ENCODE data around the gene TMEM161A.
A peak's percentile ranks its signal among the peaks of the same experiment; 100 is the strongest.

The TMEM161A gene

DNA sequence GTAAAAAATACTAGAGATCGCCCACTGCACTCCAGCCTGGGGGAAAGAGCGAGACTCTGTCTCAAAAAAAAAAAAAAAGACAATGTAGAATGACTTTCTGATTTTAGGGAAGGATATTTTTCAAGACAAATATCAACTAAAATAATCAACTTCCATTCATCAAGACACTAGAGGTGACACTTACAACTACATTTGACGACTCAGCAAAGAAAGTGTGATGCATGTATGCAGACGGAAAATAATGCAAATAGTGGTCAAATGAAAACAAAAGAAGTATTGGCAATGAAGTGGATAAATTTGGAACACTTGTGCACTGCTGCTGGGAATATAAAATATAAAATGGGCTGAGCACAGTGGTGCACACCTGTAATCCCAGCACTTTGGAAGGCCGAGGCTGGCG lies 12.2 kb downstream of the TMEM161A start:
- CTCF ChIA-PET = no interaction called here
- H3K27ac ChIP-seq = no peak overlapping the region
- POLR2A ChIA-PET (ENCODE audit: low non-redundant PET) = no interaction called here
- TF ChIP-seq, protein P1, sequence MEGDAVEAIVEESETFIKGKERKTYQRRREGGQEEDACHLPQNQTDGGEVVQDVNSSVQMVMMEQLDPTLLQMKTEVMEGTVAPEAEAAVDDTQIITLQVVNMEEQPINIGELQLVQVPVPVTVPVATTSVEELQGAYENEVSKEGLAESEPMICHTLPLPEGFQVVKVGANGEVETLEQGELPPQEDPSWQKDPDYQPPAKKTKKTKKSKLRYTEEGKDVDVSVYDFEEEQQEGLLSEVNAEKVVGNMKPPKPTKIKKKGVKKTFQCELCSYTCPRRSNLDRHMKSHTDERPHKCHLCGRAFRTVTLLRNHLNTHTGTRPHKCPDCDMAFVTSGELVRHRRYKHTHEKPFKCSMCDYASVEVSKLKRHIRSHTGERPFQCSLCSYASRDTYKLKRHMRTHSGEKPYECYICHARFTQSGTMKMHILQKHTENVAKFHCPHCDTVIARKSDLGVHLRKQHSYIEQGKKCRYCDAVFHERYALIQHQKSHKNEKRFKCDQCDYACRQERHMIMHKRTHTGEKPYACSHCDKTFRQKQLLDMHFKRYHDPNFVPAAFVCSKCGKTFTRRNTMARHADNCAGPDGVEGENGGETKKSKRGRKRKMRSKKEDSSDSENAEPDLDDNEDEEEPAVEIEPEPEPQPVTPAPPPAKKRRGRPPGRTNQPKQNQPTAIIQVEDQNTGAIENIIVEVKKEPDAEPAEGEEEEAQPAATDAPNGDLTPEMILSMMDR (conservative IDR thresholded peaks at IDR 0.05; ENCODE audit: low read depth) = no peak
- no peak for DNase-seq (ENCODE audit: low spot score)

DNA sequence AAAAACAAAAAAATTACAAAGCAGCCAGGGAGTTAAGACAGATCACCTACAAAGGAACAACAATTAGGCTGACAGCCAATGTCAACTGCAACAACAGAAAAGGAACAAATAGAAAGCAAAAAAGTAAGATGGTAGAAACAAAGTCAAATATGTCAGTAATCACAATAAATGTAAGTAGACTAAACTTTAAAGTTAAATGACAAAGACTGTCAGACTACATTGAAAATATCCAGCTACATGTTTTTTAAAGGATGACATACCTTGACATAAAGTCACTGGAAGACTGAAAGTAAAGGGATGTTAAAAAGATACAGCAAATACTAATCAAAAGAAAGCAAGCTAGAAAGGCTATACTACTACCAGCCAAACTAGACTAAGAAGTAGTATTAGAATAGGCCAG lies 14.9 kb downstream of the TMEM161A start:
- CTCF ChIA-PET = interaction anchor here (0.7 kb wide), 1 partner anchor 17 kb away, joined by 3 read pairs; no protein-coding TSS in a partner anchor
- no peak overlapping the region for H3K27ac ChIP-seq
- DNase-seq (ENCODE audit: low spot score) = no peak
- POLR2A ChIA-PET (ENCODE audit: low non-redundant PET) = no interaction called here
- TF ChIP-seq, protein P1 (conservative IDR thresholded peaks at IDR 0.05; ENCODE audit: low read depth) = no peak

DNA sequence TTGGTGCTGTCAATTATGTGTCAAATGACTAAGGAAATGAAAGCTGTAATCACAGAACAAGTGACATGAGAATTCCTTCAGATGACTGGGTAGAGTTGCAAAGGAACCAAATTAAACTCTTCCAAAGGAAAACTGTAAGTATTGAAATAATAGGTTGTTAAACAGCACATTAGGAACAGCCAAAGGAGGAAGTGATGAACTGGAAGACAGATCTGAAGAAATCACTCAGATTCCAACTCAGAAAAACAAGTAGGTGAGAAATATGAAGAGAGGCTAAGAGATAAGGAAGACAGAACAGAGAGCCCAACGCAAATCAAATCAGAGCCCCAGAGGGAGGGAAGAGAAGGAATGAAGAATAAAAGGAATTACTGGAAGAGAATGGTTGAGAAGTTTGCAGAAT lies 15.4 kb downstream of the TMEM161A start:
- no peak overlapping the region for H3K27ac ChIP-seq
- ChIA-PET CTCF (interaction anchor here (0.7 kb wide), 1 partner anchor 18 kb away, joined by 3 read pairs; no protein-coding TSS in a partner anchor), POLR2A (ENCODE audit: low non-redundant PET) (no interaction called here)
- no peak for DNase-seq (ENCODE audit: low spot score)
- TF ChIP-seq, protein P1 (conservative IDR thresholded peaks at IDR 0.05; ENCODE audit: low read depth) = no peak

DNA sequence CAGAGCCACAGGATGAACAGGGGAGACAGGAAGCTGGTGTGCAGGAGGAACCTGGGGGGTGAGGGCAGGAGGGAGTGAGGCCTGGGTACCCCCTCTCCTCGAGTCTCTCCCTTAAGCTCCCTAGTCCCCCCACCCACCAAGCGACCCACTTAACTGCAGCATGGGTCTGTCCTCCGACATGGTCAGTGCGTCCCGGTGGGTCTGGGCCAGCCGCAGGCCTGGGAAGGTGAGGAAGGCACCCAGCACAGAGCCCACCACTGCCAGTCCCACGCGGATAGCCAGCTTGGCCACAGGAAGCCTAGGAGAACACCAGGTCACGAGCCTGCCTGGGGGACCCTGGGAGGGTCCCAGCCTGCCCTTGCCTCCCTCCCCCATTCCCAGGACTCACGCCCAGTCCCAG lies 16.9 kb downstream of the TMEM161A start:
- ChIA-PET POLR2A (ENCODE audit: low non-redundant PET) (no interaction called here), CTCF (interaction anchor here (0.5 to 0.6 kb wide), 2 partner anchors 126 to 217 kb away, joined by 3 to 4 read pairs; no protein-coding TSS in a partner anchor)
- no peak for DNase-seq (ENCODE audit: low spot score)
- 0 out of 2 replicates have a peak overlapping the region, but pooled peaks have one; percentile 1 for H3K27ac ChIP-seq
- TF ChIP-seq, protein P1 (conservative IDR thresholded peaks at IDR 0.05; ENCODE audit: low read depth) = no peak

DNA sequence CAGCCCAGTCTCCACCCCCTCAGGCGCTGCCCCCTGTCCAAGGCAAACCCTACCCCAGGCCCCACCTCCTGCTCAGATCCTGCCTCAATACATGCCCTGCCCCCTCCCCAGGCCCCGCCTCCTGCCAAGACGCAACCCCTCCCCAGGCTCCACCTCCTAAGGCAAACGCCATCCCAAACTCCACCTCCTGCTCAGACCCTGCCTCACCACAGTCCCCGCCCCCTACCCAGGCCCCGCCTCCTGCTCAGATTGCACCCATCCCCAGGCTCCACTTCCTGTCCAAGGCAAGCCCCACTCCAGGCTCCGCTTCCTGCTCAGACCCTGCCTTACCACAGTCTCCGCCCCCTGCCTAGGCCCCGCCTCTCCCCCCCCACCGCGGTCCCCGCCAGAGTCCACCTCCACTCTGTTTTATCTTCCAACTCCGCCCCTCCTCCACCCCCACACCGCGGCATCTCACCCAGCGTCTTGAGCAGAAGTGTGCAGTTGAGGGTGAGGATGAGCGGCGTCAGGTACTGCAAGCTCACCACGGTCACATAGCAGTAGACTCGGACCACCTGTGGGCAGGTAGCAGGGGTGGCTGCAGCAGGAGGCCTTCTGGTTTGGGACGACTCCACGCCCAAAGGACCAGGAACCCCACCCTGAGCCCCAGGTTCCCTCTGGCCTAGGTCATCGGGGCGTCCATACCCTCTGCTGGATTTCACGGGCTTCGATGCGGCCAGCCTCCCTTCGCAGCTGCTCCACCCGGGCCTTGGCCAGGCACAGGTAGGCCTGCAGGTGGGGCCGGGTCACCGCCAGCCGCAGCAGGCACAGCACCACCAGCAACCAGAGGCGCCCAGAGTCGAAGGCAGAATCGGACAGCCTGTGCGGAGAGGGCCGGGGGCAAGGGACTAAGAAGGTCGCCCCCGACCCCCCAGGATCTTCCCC lies 17.7 kb downstream of the TMEM161A start:
- peak; percentile 41 for DNase-seq (ENCODE audit: low spot score)
- POLR2A ChIA-PET (ENCODE audit: low non-redundant PET) = no interaction called here
- TF ChIP-seq, protein P1 (conservative IDR thresholded peaks at IDR 0.05; ENCODE audit: low read depth) = no peak
- CTCF ChIA-PET = no interaction called here
- no peak overlapping the region for H3K27ac ChIP-seq

DNA sequence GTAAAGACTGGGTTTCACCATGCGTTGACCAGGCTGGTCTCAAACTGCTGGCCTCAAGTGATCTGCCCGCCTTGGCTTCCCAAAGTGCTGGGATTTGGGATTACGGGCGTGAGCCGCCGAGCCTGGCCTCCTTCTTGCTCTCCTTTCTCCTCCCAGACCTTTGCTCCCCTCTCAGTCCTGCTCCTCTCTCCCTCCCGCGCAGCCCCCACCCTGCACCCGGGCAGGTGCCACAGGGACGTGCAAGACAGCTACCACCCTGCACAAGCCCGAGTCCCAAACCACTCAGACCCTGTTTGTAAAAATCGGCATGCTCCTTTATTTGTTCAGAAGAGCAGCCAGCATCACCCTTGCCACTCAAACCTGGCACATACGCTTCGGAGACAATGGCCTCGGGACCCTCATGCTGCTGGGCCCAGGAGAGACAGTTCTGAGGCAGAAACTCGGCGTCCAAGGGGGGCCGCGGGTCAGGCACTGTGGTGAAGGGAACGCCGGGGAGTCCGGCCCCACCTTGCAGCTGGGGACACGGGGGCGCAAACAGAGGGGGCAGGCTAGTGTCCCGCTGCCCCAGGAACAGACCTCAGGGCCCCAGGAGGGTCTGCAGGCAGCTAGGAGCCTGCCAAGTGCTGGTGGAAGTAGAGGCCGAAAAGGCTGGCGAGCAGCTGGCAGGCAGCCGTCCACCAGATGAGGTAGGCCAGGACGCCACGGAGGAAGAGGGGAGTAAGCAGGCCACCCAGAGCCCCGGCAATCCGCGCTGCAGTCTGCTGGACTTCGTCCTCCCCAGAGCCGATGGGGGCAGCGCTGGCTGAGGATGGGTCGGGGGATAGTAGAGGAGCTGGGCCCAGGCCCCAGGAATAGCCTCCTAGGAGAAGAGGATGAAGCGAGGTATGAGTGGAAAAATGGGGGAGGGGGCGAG lies 18.7 kb downstream of the TMEM161A start:
- no peak overlapping the region for H3K27ac ChIP-seq
- POLR2A ChIA-PET (ENCODE audit: low non-redundant PET) = no interaction called here
- TF ChIP-seq, protein P1 (conservative IDR thresholded peaks at IDR 0.05; ENCODE audit: low read depth) = no peak
- no peak for DNase-seq (ENCODE audit: low spot score)
- CTCF ChIA-PET = no interaction called here
